ENCODE data around the gene PLAC8L1.
"Not testable (repeated sequence)": the region's sequence is repeated elsewhere in the genome, so short reads cannot be mapped to it uniquely, and the experiment has no call there.

Gene PLAC8L1

DNA sequence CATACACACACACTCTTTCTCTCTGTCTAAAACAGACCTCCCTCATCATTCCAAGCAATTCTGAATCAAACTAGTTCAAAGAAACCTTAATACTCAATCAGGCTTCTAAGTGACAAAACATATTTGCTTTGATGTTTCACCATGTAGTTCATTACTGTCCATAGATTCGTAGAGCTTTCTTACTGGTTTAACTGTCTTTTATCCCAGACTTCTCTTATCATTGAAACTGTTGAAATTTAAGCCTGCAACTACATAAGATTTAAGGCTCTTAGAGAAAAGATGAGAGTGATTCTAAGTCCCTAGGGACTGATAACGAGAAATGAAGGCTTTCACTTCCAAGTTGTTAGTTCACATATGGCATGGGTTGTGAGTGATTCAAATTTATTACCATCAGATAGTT is 11.0 kb upstream of the PLAC8L1 start:
- TF ChIP-seq, protein P1, sequence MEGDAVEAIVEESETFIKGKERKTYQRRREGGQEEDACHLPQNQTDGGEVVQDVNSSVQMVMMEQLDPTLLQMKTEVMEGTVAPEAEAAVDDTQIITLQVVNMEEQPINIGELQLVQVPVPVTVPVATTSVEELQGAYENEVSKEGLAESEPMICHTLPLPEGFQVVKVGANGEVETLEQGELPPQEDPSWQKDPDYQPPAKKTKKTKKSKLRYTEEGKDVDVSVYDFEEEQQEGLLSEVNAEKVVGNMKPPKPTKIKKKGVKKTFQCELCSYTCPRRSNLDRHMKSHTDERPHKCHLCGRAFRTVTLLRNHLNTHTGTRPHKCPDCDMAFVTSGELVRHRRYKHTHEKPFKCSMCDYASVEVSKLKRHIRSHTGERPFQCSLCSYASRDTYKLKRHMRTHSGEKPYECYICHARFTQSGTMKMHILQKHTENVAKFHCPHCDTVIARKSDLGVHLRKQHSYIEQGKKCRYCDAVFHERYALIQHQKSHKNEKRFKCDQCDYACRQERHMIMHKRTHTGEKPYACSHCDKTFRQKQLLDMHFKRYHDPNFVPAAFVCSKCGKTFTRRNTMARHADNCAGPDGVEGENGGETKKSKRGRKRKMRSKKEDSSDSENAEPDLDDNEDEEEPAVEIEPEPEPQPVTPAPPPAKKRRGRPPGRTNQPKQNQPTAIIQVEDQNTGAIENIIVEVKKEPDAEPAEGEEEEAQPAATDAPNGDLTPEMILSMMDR (conservative IDR thresholded peaks at IDR 0.05), result no peak
- TF ChIP-seq ZFX (IDR thresholded peaks at IDR 0.05), result no peak
- no peak overlapping the region for H3K27ac ChIP-seq

DNA sequence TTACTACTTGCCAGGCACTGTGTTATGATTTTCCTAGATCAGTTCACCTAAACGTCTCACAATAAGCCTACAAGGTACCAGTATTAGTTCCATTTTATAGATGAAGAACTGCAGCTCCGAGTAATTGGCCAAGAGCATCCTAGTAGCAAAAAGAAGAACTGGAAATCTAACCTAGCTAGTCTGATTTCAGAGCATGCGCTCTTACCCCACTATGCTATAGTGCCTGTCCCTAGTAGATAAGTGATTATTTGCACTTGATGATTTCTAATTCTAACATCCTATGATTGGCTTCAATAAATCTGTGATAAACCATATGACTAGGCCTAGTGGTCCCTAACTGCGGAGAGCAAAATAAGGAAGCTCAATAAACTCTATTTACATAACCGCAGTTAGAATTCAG is 7.1 kb upstream of the PLAC8L1 start:
- H3K27ac ChIP-seq, result no peak overlapping the region
- TF ChIP-seq ZFX (IDR thresholded peaks at IDR 0.05), result no peak
- TF ChIP-seq, protein P1 (conservative IDR thresholded peaks at IDR 0.05), result no peak

DNA sequence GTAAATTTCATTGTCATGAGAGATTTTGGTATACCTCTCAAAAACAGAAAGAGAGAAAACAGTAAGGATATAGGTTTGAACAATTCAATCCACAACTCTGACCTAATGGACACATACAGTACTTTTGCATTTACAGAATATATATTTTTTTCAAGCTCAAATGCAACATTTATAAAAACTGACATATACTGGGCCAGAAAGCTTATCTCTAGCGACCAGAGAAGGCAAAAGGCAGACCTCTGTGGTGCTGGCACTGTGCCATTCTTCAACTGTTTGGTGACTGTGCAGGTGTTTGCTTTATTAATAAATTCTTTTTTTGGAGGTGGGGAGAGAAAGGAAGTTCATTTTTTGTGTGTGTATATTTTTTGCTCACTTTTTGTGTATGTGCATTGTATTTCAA is 6.0 kb upstream of the PLAC8L1 start:
- no peak overlapping the region for H3K27ac ChIP-seq
- TF ChIP-seq ZFX (IDR thresholded peaks at IDR 0.05), result no peak
- TF ChIP-seq, protein P1 (conservative IDR thresholded peaks at IDR 0.05), result no peak

DNA sequence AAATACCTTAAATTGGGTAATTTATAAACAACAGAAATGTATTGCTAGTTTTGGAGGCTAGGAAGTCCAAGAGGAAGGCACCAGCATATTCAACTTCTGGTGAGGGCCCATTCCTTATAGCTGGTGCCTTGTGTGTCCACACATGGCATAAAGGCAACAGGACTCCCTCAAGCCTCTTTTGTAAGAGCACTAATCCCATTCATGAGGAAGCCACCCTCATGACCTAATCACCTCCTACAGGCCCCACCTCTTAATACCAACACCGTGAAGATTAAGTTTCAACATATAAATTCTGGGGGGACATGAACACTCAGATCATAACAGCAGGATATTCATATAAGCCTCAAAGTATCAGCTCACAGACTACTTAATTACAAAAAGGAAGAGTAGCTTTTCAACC is 4.0 kb upstream of the PLAC8L1 start:
- no peak for TF ChIP-seq ZFX (IDR thresholded peaks at IDR 0.05)
- TF ChIP-seq, protein P1 (conservative IDR thresholded peaks at IDR 0.05), result no peak
- no peak overlapping the region for H3K27ac ChIP-seq

DNA sequence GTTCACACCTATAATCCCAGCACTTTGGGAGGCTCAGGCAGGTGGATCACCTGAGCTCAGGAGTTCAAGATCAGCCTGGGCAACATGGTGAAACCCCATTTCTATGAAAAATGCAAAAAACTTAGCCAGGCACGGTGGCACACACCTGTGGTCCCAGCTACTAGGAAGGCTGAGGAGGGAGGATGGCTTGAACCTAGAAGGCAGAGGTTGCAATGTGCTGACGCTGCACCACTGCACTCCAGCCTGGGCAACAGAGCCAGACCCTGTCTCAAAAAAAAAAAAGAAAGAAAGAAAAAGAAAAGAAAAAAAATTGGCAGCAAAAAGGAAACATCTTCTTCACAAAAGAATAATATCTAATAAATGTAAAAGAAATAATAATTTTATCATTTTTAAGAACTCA is 3.5 kb upstream of the PLAC8L1 start:
- not testable (repeated sequence) for H3K27ac ChIP-seq

DNA sequence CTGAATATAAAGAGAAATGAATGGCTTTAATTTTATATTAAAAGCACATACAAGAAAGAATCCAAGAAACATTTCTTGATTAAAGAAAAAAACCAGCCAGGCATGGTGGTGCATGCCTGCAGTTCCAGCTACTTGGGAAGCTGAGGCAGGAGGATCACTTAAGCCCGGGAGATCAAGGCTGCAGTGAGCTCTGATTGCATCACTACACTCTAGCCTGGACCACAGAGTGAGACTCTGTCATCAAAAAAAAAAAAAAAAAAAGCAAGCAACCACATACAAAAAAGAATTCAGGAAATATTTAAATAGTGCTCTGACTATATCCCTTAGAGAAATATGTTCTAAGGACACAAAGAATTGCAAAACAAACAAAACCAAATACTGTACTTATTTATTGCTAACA is 2.5 kb upstream of the PLAC8L1 start:
- no peak for TF ChIP-seq ZFX (IDR thresholded peaks at IDR 0.05)
- TF ChIP-seq, protein P1 (conservative IDR thresholded peaks at IDR 0.05), result no peak

DNA sequence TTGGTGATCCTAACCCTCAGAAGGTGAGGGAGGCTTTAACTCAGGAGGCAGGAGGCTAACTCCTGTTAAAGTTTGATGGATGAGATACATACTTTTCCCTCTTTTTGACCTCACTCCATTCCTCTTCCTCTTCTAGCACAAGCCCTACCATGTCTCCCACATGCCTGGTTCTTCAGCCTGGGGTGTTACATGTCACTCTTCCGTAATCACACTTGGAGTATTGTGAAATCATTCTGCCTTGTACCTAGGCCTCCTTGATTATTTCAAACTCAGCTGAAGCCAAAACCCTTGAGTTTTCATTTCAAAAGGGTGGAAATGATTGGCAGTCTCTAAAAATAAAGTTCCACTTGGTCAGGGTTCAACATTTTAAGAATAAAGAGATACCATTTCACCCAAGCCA is 1.8 kb downstream of the PLAC8L1 start:
- no peak for TF ChIP-seq ZFX (IDR thresholded peaks at IDR 0.05)
- TF ChIP-seq, protein P1 (conservative IDR thresholded peaks at IDR 0.05), result no peak
- H3K27ac ChIP-seq, result no peak overlapping the region

More for the DNA sequence above, 2.5 kb upstream of the PLAC8L1 start:
- no peak overlapping the region for H3K27ac ChIP-seq

DNA sequence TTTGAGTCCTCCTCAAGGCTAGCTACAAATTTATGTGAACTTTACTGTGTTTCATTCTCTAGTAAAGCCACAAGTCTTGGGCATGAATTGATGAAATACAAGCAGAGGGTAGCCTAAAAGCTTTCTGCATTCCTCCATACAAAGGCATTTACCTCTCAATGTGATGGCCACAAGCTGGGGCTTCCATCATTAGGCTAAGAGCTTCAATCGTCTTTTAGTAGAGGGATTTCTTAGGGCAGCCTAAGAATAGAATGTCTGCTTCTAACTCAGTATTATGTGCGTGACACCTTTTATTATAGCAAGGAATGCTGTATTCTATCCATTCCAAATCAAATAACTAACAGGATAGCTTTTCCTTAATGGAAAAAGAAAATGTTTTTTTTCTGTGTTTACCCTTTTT is 3.7 kb downstream of the PLAC8L1 start:
- no peak overlapping the region for H3K27ac ChIP-seq
- TF ChIP-seq, protein P1 (conservative IDR thresholded peaks at IDR 0.05), result no peak
- no peak for TF ChIP-seq ZFX (IDR thresholded peaks at IDR 0.05)

Measured in C4-2B (cell line).